NOMO-1 treated with DMSO at 0.1 percent for 48 hours (cell line): ENCODE results near the gene KRT2.

ENCODE experiments used
- DNase-seq: peaks from one replicate; lab custom pipeline; 2025; ENCODE audit not compliant: unreplicated experiment; lab: John Stamatoyannopoulos, UW

The KRT2 gene

GRCh38 chr12:52651726-52652261, at the start of gene KRT2:
TSS of gene KRT2 (minus strand) at chr12:52652211. CDS start at chr12:52652142, 69 bp downstream.
- DNase-seq: no peak

GRCh38 chr12:52701281-52701680, 49.3 kb upstream of the KRT2 start:
- DNase-seq: no peak

GRCh38 chr12:52699960-52700359, 47.9 kb upstream of the KRT2 start:
- DNase-seq: no peak

- no peak for DNase-seq
These were observed 47.4 kb upstream of the KRT2 start for GRCh38 chr12:52699373-52699772.

GRCh38 chr12:52698651-52699340, 46.8 kb upstream of the KRT2 start:
- no peak for DNase-seq

- DNase-seq: no peak
These were observed 45.1 kb upstream of the KRT2 start for GRCh38 chr12:52697058-52697582.

GRCh38 chr12:52696588-52696987, 44.6 kb upstream of the KRT2 start:
- DNase-seq: no peak

- DNase-seq: no peak
These were observed 43.0 kb upstream of the KRT2 start for GRCh38 chr12:52695039-52695438.

- no peak for DNase-seq
These were observed 42.1 kb upstream of the KRT2 start for GRCh38 chr12:52694151-52694550.

- DNase-seq: no peak
These were observed 41.2 kb upstream of the KRT2 start for GRCh38 chr12:52693261-52693660.

GRCh38 chr12:52692254-52692653, 40.2 kb upstream of the KRT2 start:
- DNase-seq: no peak

- DNase-seq: no peak
These were observed 39.8 kb upstream of the KRT2 start for GRCh38 chr12:52691841-52692150.

GRCh38 chr12:52691076-52691840, 39.2 kb upstream of the KRT2 start:
- no peak for DNase-seq

GRCh38 chr12:52690351-52691075, 38.5 kb upstream of the KRT2 start:
- no peak for DNase-seq

GRCh38 chr12:52689936-52690335, 37.9 kb upstream of the KRT2 start:
- no peak for DNase-seq

- no peak for DNase-seq
These were observed 37.2 kb upstream of the KRT2 start for GRCh38 chr12:52689239-52689638.

- no peak for DNase-seq
These were observed 36.5 kb upstream of the KRT2 start for GRCh38 chr12:52688481-52688880.

GRCh38 chr12:52687497-52688385, 35.7 kb upstream of the KRT2 start:
- DNase-seq: no peak

- DNase-seq: no peak
These were observed 34.9 kb upstream of the KRT2 start for GRCh38 chr12:52686756-52687487.

- DNase-seq: no peak
These were observed 34.1 kb upstream of the KRT2 start for GRCh38 chr12:52686063-52686462.
